ENCODE data around the gene HMCN2. TPM values are rescaled to one million over a fixed set of nuclear protein-coding genes. Genes with fewer than 3 reads are reported as not detected.

HMCN2 gene
- total and polyA plus RNA-seq, 4 donors = 0.24 to 1.8 (median 0.29) TPM

GRCh38 chr9:130239363-130239695, 26.2 kb upstream of the HMCN2 start:
- H3K9ac ChIP-seq (ENCODE audit: low read depth in 1 of 2, low read length in 2 of 2) = no peak overlapping the region
- no peak overlapping the region for H3K27ac ChIP-seq (ENCODE audit: low read depth in 1 of 2, low read length in 2 of 2)
- H3K4me1 ChIP-seq (ENCODE audit: control insufficient read depth in 4 of 4, insufficient read depth in 4 of 4, low read length in 3 of 4) = peaks cover 6 to 25% (median 16%) of the 10 kb centered on the region in 4 donors
- DNase-seq (ENCODE audit: low spot score) = no peak
- H3K4me3 ChIP-seq (ENCODE audit: low read depth in 1 of 3, low read length in 3 of 3) = no peak overlapping the region
- WGBS = 91% methylated on average over 3 of the region's 3 CpGs
- no peak for TF ChIP-seq JUND (IDR thresholded peaks at IDR 0.05)
- no peak for TF ChIP-seq HNF4G (IDR thresholded peaks at IDR 0.05)
- no peak for TF ChIP-seq EGR1 (IDR thresholded peaks at IDR 0.05; ENCODE audit: low read depth in 2 of 2)
- TF ChIP-seq FOXA2 (IDR thresholded peaks at IDR 0.05) = no peak
- TF ChIP-seq SP1 (IDR thresholded peaks at IDR 0.05) = no peak
- TF ChIP-seq, protein P1, sequence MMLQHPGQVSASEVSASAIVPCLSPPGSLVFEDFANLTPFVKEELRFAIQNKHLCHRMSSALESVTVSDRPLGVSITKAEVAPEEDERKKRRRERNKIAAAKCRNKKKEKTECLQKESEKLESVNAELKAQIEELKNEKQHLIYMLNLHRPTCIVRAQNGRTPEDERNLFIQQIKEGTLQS (IDR thresholded peaks at IDR 0.05) = no peak
- no peak for TF ChIP-seq NR2F2 (IDR thresholded peaks at IDR 0.05)
- no peak for TF ChIP-seq CTCF (IDR thresholded peaks at IDR 0.05; ENCODE audit: low read depth, low read length, missing input control)
- TF ChIP-seq RAD21 (IDR thresholded peaks at IDR 0.05) = no peak
- no peak for TF ChIP-seq TAF1 (conservative IDR thresholded peaks at IDR 0.05)
- TF ChIP-seq ZBTB33 (IDR thresholded peaks at IDR 0.05) = no peak
- no peak for TF ChIP-seq YY1 (IDR thresholded peaks at IDR 0.05)
- TF ChIP-seq GABPA (IDR thresholded peaks at IDR 0.05 in 1 of 2, conservative IDR thresholded peaks at IDR 0.05 in 1 of 2) = no peak
- TF ChIP-seq RXRA (IDR thresholded peaks at IDR 0.05) = no peak
- H3K27me3 ChIP-seq (ENCODE audit: control insufficient read depth in 4 of 4, insufficient read depth in 4 of 4, low read length in 3 of 4) = no peaks in the 10 kb centered on the region
- H3K9me3 ChIP-seq (ENCODE audit: control insufficient read depth in 4 of 4, low read length in 3 of 4) = no peaks in the 10 kb centered on the region
- H3K36me3 ChIP-seq (ENCODE audit: control insufficient read depth in 4 of 4, insufficient read depth in 3 of 4, low read depth in 1 of 4, low read length in 3 of 4) = no peaks in the 10 kb centered on the region

GRCh38 chr9:130239741-130240241, 25.8 kb upstream of the HMCN2 start:
- H3K27ac ChIP-seq (ENCODE audit: low read depth in 1 of 2, low read length in 2 of 2) = no peak overlapping the region
- no peaks in the 10 kb centered on the region for H3K9me3 ChIP-seq (ENCODE audit: control insufficient read depth in 4 of 4, low read length in 3 of 4)
- no peaks in the 10 kb centered on the region for H3K36me3 ChIP-seq (ENCODE audit: control insufficient read depth in 4 of 4, insufficient read depth in 3 of 4, low read depth in 1 of 4, low read length in 3 of 4)
- TF ChIP-seq HNF4A (conservative IDR thresholded peaks at IDR 0.05) (peak in 1 of 2 donors; percentile 7), RAD21 (IDR thresholded peaks at IDR 0.05) (peak in 1 of 2 donors; percentile 41), CTCF (IDR thresholded peaks at IDR 0.05; ENCODE audit: low read depth, low read length, missing input control) (no peak), NR2F2 (IDR thresholded peaks at IDR 0.05) (no peak), JUND (IDR thresholded peaks at IDR 0.05) (no peak), FOXA2 (IDR thresholded peaks at IDR 0.05) (no peak), GABPA (IDR thresholded peaks at IDR 0.05 in 1 of 2, conservative IDR thresholded peaks at IDR 0.05 in 1 of 2) (no peak), ZBTB33 (IDR thresholded peaks at IDR 0.05) (no peak), SP1 (IDR thresholded peaks at IDR 0.05) (no peak), HNF4G (IDR thresholded peaks at IDR 0.05) (no peak), YY1 (IDR thresholded peaks at IDR 0.05) (no peak), RXRA (IDR thresholded peaks at IDR 0.05) (no peak)
- TF ChIP-seq, protein P1 (IDR thresholded peaks at IDR 0.05) = no peak
- TF ChIP-seq, protein P2, sequence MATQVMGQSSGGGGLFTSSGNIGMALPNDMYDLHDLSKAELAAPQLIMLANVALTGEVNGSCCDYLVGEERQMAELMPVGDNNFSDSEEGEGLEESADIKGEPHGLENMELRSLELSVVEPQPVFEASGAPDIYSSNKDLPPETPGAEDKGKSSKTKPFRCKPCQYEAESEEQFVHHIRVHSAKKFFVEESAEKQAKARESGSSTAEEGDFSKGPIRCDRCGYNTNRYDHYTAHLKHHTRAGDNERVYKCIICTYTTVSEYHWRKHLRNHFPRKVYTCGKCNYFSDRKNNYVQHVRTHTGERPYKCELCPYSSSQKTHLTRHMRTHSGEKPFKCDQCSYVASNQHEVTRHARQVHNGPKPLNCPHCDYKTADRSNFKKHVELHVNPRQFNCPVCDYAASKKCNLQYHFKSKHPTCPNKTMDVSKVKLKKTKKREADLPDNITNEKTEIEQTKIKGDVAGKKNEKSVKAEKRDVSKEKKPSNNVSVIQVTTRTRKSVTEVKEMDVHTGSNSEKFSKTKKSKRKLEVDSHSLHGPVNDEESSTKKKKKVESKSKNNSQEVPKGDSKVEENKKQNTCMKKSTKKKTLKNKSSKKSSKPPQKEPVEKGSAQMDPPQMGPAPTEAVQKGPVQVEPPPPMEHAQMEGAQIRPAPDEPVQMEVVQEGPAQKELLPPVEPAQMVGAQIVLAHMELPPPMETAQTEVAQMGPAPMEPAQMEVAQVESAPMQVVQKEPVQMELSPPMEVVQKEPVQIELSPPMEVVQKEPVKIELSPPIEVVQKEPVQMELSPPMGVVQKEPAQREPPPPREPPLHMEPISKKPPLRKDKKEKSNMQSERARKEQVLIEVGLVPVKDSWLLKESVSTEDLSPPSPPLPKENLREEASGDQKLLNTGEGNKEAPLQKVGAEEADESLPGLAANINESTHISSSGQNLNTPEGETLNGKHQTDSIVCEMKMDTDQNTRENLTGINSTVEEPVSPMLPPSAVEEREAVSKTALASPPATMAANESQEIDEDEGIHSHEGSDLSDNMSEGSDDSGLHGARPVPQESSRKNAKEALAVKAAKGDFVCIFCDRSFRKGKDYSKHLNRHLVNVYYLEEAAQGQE (IDR thresholded peaks at IDR 0.05) = no peak
- 48% methylated on average over 9 of the region's 9 CpGs for whole genome bisulfite sequencing
- no peaks in the 10 kb centered on the region for H3K27me3 ChIP-seq (ENCODE audit: control insufficient read depth in 4 of 4, insufficient read depth in 4 of 4, low read length in 3 of 4)
- H3K4me1 ChIP-seq (ENCODE audit: control insufficient read depth in 4 of 4, insufficient read depth in 4 of 4, low read length in 3 of 4) = peaks cover 6 to 25% (median 16%) of the 10 kb centered on the region in 4 donors
- no peak for DNase-seq (ENCODE audit: low spot score)
- H3K4me3 ChIP-seq (ENCODE audit: low read depth in 1 of 3, low read length in 3 of 3) = no peak overlapping the region
- H3K9ac ChIP-seq (ENCODE audit: low read depth in 1 of 2, low read length in 2 of 2) = no peak overlapping the region

All from liver (tissue), 9 donors.